Esophagus (tissue), 2 donors: ENCODE measurements around the gene PDZRN3. TPM values are rescaled to one million over a fixed set of nuclear protein-coding genes. Genes with fewer than 3 reads are reported as not detected.

Experiments
- H3K27ac ChIP-seq, 2 donors: one replicate each; pipeline ENCODE4 v1.5.1; 2013; ENCODE audit warnings: low read depth in 2 of 2, mild to moderate bottlenecking in 2 of 2, inconsistent platforms in 1 of 2, low read length in 1 of 2, moderate library complexity in 1 of 2
- H3K27me3 ChIP-seq, 2 donors: one replicate each; pipeline ENCODE4 v1.6.1; 2013; ENCODE audit warnings: low read length in 2 of 2, control low read depth in 1 of 2, mild to moderate bottlenecking in 1 of 2; ENCODE audit not compliant: insufficient read depth in 2 of 2, control insufficient read depth in 1 of 2
- H3K36me3 ChIP-seq, 2 donors: one replicate each; pipeline ENCODE4 v1.6.1; 2013; ENCODE audit warnings: low read length in 1 of 2; ENCODE audit not compliant: control insufficient read depth in 2 of 2, insufficient read depth in 2 of 2
- H3K4me1 ChIP-seq, 2 donors: one replicate each; pipeline ENCODE4 v1.6.1; 2013; ENCODE audit warnings: low read length in 1 of 2; ENCODE audit not compliant: control insufficient read depth in 2 of 2, insufficient read depth in 2 of 2
- H3K4me3 ChIP-seq, 2 donors: one replicate each; pipeline ENCODE4 v1.5.1; 2013; ENCODE audit warnings: low read length in 2 of 2, mild to moderate bottlenecking in 2 of 2, low read depth in 1 of 2, moderate library complexity in 1 of 2
- H3K9me3 ChIP-seq, 2 donors: one replicate each; pipeline ENCODE4 v1.6.1; 2013; ENCODE audit warnings: mild to moderate bottlenecking in 2 of 2, low read depth in 1 of 2, low read length in 1 of 2, moderate library complexity in 1 of 2; ENCODE audit not compliant: control insufficient read depth in 2 of 2, insufficient read depth in 1 of 2
- WGBS, 2 donors: extraction: QIAGEN DNeasy Blood & Tissue Kit; methylation state at CpG; one replicate each; pipeline ENCODE4 v1.1.7; 2013; 5-methylcytosine and 5-hydroxymethylcytosine counted together
- polyA plus RNA-seq, 2 donors: library from polyadenylated mRNA; stranded (reverse); fragments of 200-250 nt; gene quantifications; one replicate each; pipeline ENCODE4 v1.2.3, GENCODE V29; 2013
- donor health status: healthy with polysubstance abuse.
- donor health status: Bipolar disorder and iron deficiency.

The PDZRN3 gene
- polyA plus RNA-seq, 2 donors = 13.9 to 17.2 TPM

- H3K27me3 ChIP-seq = no peaks in the 10 kb centered on the region
- 68 to 72% methylated on average over 7 of the region's 7 CpGs for WGBS, 2 donors
- H3K27ac ChIP-seq = no peak overlapping the region
Measured at GRCh38 chr3:73493543-73494308, 131.0 kb downstream of the PDZRN3 start.

GRCh38 chr3:73492186-73492585 is 132.6 kb downstream of the PDZRN3 start:
- Histone ChIP-seq H3K4me3 (no peak overlapping the region), H3K36me3 (peaks cover 0 to 2% of the 10 kb centered on the region in 2 donors), H3K9me3 (no peaks in the 10 kb centered on the region), H3K27me3 (no peaks in the 10 kb centered on the region), H3K4me1 (no peaks in the 10 kb centered on the region), H3K27ac (no peak overlapping the region)
- WGBS, 2 donors = 65 to 72% methylated on average over 5 of the region's 5 CpGs

More at GRCh38 chr3:73493543-73494308, 131.0 kb downstream of the PDZRN3 start:
- Histone ChIP-seq H3K4me1 (no peaks in the 10 kb centered on the region), H3K9me3 (no peaks in the 10 kb centered on the region), H3K4me3 (no peak overlapping the region), H3K36me3 (no peaks in the 10 kb centered on the region)

- no peaks in the 10 kb centered on the region for H3K9me3 ChIP-seq
- H3K27ac ChIP-seq = no peak overlapping the region
- H3K4me1 ChIP-seq = no peaks in the 10 kb centered on the region
- no peak overlapping the region for H3K4me3 ChIP-seq
- H3K36me3 ChIP-seq = peaks cover 0 to 2% of the 10 kb centered on the region in 2 donors
- no peaks in the 10 kb centered on the region for H3K27me3 ChIP-seq
Measured at GRCh38 chr3:73491287-73491662, 133.5 kb downstream of the PDZRN3 start.

GRCh38 chr3:73490453-73491286 is 134.1 kb downstream of the PDZRN3 start:
- no peak overlapping the region for H3K27ac ChIP-seq
- H3K4me1 ChIP-seq = no peaks in the 10 kb centered on the region
- no peaks in the 10 kb centered on the region for H3K27me3 ChIP-seq
- peaks cover 0 to 2% of the 10 kb centered on the region in 2 donors for H3K36me3 ChIP-seq
- no peak overlapping the region for H3K4me3 ChIP-seq
- no peaks in the 10 kb centered on the region for H3K9me3 ChIP-seq
- 44 to 64% methylated on average over 8 of the region's 8 CpGs for WGBS, 2 donors

- Histone ChIP-seq H3K4me1 (no peaks in the 10 kb centered on the region), H3K4me3 (no peak overlapping the region), H3K27ac (no peak overlapping the region), H3K27me3 (no peaks in the 10 kb centered on the region), H3K9me3 (no peaks in the 10 kb centered on the region), H3K36me3 (peaks cover 0 to 2% of the 10 kb centered on the region in 2 donors)
- 71 to 75% methylated on average over 4 of the region's 4 CpGs for WGBS, 2 donors
Measured at GRCh38 chr3:73485877-73486330, 138.8 kb downstream of the PDZRN3 start.

- Histone ChIP-seq H3K27ac (no peak overlapping the region), H3K9me3 (no peaks in the 10 kb centered on the region), H3K36me3 (peaks cover 0 to 2% of the 10 kb centered on the region in 2 donors), H3K27me3 (no peaks in the 10 kb centered on the region), H3K4me1 (no peaks in the 10 kb centered on the region), H3K4me3 (no peak overlapping the region)
- WGBS, 2 donors = 70 to 74% methylated on average over 7 of the region's 7 CpGs
Measured at GRCh38 chr3:73484656-73485248, 140.0 kb downstream of the PDZRN3 start.

- 87 to 88% methylated on average over 3 of the region's 3 CpGs for WGBS, 2 donors
- no peaks in the 10 kb centered on the region for H3K27me3 ChIP-seq
- no peaks in the 10 kb centered on the region for H3K4me1 ChIP-seq
- no peak overlapping the region for H3K4me3 ChIP-seq
- no peak overlapping the region for H3K27ac ChIP-seq
- no peaks in the 10 kb centered on the region for H3K36me3 ChIP-seq
- no peaks in the 10 kb centered on the region for H3K9me3 ChIP-seq
Measured at GRCh38 chr3:73481888-73482287, 142.9 kb downstream of the PDZRN3 start.

- Histone ChIP-seq H3K27me3 (no peaks in the 10 kb centered on the region), H3K4me3 (no peak overlapping the region), H3K36me3 (no peaks in the 10 kb centered on the region), H3K9me3 (no peaks in the 10 kb centered on the region), H3K27ac (peak overlapping the region in 1 of 2 donors; percentile 27), H3K4me1 (no peaks in the 10 kb centered on the region)
- 64 to 69% methylated on average over 3 of the region's 3 CpGs for WGBS, 2 donors
Measured at GRCh38 chr3:73480187-73480672, 144.5 kb downstream of the PDZRN3 start.

- no peaks in the 10 kb centered on the region for H3K36me3 ChIP-seq
- H3K9me3 ChIP-seq = no peaks in the 10 kb centered on the region
- no peak overlapping the region for H3K27ac ChIP-seq
- no peak overlapping the region for H3K4me3 ChIP-seq
- no peaks in the 10 kb centered on the region for H3K27me3 ChIP-seq
- H3K4me1 ChIP-seq = no peaks in the 10 kb centered on the region
- WGBS, 2 donors = 85 to 93% methylated on average over 5 of the region's 5 CpGs
Measured at GRCh38 chr3:73479325-73479724, 145.4 kb downstream of the PDZRN3 start.
